ENCODE measurements around the gene DSCAM. TPM values are rescaled to one million over a fixed set of nuclear protein-coding genes. Genes with fewer than 3 reads are reported as not detected.

DSCAM gene
- total RNA-seq, 1 donor from 2014 or later = 0.06 TPM

DNA sequence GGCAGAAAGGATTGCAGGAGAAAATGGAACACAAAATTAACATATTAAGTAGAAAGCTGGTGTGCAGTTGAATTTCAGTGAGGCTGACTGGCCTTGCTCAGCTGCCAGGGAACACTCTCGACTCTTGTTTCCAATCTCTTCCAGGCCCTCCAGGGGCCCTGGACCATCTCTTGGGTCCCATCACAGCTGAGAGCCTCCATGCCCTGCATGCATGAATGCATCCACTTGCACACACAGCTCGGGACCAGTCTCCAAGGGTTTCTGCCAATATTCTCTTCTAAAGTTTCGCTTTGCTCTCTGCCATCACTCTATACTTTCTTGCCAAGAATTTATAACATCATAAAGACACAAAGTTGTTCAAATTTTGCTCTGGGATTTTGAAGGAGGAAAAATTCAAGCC, 200.3 kb downstream of the DSCAM start:
- no peak for ATAC-seq
- intact Hi-C loops (cut with DNase I) = no loop called here

DNA sequence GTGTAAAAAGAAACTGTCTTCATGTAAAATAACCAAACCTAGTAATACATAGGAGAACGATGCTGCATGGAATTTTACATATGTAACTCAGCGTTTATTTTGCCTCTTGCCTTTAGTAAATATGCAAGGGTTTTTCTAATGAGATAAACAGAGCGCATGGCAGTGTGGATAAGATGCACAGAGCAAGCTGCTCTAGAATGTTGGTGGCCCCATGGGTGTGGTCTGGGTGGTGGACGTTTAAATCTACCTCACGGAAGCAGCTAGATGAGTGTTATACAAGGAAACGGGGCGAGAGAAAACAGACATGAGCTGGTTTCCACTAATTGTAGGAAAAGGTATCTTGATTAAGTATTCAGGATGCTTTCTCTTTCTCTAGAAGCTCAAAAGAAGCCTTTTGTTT, 205.9 kb downstream of the DSCAM start:
- no peak for DNase-seq
- intact Hi-C loops (cut with DNase I) = no loop called here

More for the DNA sequence above, 200.3 kb downstream of the DSCAM start:
- H3K4me1 ChIP-seq = no peaks in the 10 kb centered on the region
- no peak overlapping the region for H3K4me3 ChIP-seq
- no peaks in the 10 kb centered on the region for H3K9me3 ChIP-seq
- H3K36me3 ChIP-seq = no peaks in the 10 kb centered on the region
- no peak for DNase-seq
- H3K27me3 ChIP-seq (ENCODE audit: low read depth) = no peaks in the 10 kb centered on the region
- TF ChIP-seq CTCF (IDR thresholded peaks at IDR 0.05) = no peak
- H3K27ac ChIP-seq = no peak overlapping the region

DNA sequence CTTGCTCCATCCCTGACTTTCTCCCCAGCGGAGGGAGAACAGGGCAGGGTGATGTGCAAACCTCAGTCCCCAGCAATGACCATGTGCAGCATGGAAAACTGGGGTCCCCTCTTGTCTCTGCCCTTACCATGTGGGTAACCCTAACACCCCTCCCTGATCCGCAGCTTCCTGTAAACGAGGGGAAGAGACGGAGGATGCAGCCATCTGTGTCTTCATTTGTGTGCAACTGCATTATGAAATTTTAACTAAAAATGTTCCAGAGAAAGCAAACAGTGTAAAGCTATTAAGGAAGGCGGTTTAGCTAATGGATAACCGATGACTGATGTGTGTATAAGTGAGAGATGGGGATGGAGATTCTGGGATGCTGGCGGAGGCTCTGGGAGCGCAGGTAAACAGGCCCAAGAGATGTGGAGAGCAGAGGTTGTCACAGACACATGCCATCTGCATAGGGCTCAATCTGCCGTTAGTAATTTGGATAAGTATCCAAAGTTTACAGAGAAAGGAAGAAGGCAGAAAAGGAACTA, 206.6 kb downstream of the DSCAM start:
- ATAC-seq = no peak
- intact Hi-C loops (cut with DNase I) = no loop called here
- no peak for TF ChIP-seq CTCF (IDR thresholded peaks at IDR 0.05)
- no peaks in the 10 kb centered on the region for H3K9me3 ChIP-seq
- H3K4me1 ChIP-seq = no peaks in the 10 kb centered on the region
- H3K4me3 ChIP-seq = no peak overlapping the region
- H3K27me3 ChIP-seq (ENCODE audit: low read depth) = no peaks in the 10 kb centered on the region
- no peaks in the 10 kb centered on the region for H3K36me3 ChIP-seq
- DNase-seq = no peak
- H3K27ac ChIP-seq = no peak overlapping the region

More for the DNA sequence above, 205.9 kb downstream of the DSCAM start:
- TF ChIP-seq CTCF (IDR thresholded peaks at IDR 0.05) = no peak
- H3K36me3 ChIP-seq = no peaks in the 10 kb centered on the region
- H3K9me3 ChIP-seq = no peaks in the 10 kb centered on the region
- H3K27me3 ChIP-seq (ENCODE audit: low read depth) = no peaks in the 10 kb centered on the region
- no peak for ATAC-seq
- H3K4me1 ChIP-seq = no peaks in the 10 kb centered on the region
- H3K27ac ChIP-seq = no peak overlapping the region
- H3K4me3 ChIP-seq = no peak overlapping the region

DNA sequence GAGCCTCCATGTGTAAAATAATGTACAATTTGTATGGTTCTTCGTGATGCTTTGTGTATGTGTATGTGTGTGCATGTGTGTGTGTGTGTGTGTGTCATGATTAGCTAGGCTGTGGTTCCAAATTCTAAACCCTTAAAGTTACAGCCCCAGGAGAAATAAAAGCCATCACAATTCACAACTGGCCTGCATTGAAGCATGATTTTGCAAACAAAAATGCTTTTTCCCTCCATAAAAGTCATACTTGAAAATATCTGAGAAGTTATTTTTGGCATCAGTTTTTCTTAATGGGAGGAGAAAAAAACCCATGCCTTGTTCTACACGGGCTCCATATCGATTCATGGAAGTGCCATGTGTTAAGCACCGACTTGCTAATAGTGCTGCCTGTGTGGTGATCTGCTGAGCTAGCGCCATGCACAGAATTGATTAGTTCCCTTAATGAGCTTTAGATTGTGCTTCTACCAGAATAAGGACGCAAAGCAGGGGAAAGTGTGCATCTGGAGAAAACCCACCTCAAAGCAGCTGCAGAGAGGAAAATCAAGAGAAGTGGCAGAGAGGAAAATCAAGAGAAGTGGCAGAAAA, 207.3 kb downstream of the DSCAM start:
- intact Hi-C loops (cut with DNase I) = no loop called here
- Histone ChIP-seq H3K36me3 (no peaks in the 10 kb centered on the region), H3K9me3 (no peaks in the 10 kb centered on the region), H3K27ac (no peak overlapping the region), H3K4me3 (no peak overlapping the region), H3K27me3 (ENCODE audit: low read depth) (no peaks in the 10 kb centered on the region), H3K4me1 (no peaks in the 10 kb centered on the region)
- DNase-seq (no peak), ATAC-seq (no peak)
- TF ChIP-seq CTCF (IDR thresholded peaks at IDR 0.05) = no peak

DNA sequence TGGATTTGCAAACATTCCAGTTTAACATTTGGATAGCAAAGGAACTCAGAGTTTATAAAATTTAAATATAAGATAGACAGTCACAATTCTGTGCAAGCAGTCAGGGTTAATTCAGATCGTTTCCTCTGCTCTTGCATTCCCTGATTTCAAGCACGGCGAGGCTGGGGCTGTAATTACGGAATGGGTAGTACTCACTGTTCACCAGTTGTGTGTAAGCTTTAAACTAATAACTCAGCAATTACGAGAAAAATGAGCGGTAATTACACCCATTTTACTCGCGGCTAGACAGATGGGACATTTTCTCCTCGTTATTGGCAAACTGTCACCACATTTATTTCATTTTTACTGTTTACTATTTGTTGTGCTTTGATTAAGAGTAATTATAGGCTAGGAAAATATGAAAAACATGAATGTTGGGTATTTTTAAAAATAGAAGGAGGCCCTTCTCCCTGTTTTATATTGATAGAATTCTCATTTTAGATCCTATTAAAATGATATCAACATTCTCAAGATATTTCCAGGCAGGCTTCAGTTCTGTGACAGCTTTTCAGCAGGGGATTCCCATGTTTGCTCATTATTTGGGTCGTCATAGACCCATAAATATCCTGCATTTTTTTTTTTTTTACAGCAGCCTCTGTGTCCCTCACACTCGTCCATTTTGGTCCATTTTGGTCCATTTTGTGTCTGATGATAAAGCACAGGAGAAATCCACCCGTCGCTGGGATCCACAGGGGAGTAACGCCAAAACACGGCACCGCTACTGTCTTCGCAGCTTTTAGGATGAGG, 208.3 kb downstream of the DSCAM start:
- intact Hi-C loops (cut with DNase I) = no loop called here

More for the DNA sequence above, 208.3 kb downstream of the DSCAM start:
- ATAC-seq (no peak), DNase-seq (no peak)
- H3K4me1 ChIP-seq = no peaks in the 10 kb centered on the region
- no peak overlapping the region for H3K27ac ChIP-seq
- H3K27me3 ChIP-seq (ENCODE audit: low read depth) = no peaks in the 10 kb centered on the region
- no peak overlapping the region for H3K4me3 ChIP-seq
- no peaks in the 10 kb centered on the region for H3K36me3 ChIP-seq
- H3K9me3 ChIP-seq = no peaks in the 10 kb centered on the region
- TF ChIP-seq CTCF (IDR thresholded peaks at IDR 0.05) = no peak

All from lower lobe of right lung (tissue), 2 donors.